ENCODE data around the gene ST6GALNAC3.

- TF ChIP-seq CTCF (tag by site-specific recombination; IDR thresholded peaks at IDR 0.05) (no peak), ZNF19 (tag by site-specific recombination; IDR thresholded peaks at IDR 0.05; ENCODE audit: low read depth) (no peak)
Measured at GRCh38 chr1:76240316-76240715, 165.8 kb downstream of the ST6GALNAC3 start.

Measured in HEK293 (cell line).